ENCODE measurements around the gene PTPRN2. TPM values are rescaled to one million over a fixed set of nuclear protein-coding genes. Genes with fewer than 3 reads are reported as not detected.

The PTPRN2 gene
- total and polyA plus RNA-seq, 2 of the 8 experiments (the other 6 are each of a cell fraction or from before 2014, with no cell fraction given), result 2.6 to 4.5 TPM

GRCh38 chr7:157876469-157877285 is 710.9 kb downstream of the PTPRN2 start:
- H4K91ac ChIP-seq (replicated peaks; ENCODE audit: insufficient read length, low read length), result no peak overlapping the region
- no peak overlapping the region for H2BK15ac ChIP-seq (ENCODE audit: low read length)
- H3K27ac ChIP-seq (ENCODE audit: low read depth, low read length), result no peak overlapping the region
- H3K4me2 ChIP-seq (ENCODE audit: insufficient read depth in 1 of 2, low read depth in 2 of 2, low read length in 2 of 2), result no peak overlapping the region
- no peak overlapping the region for H3K4me3 ChIP-seq (ENCODE audit: extremely low read depth in 1 of 4, insufficient read depth in 2 of 4, low read depth in 3 of 4, low read length in 4 of 4)
- no peak overlapping the region for H4K8ac ChIP-seq (ENCODE audit: extremely low read depth, insufficient read depth, low read length)
- H3K14ac ChIP-seq (ENCODE audit: insufficient read length), result no peak overlapping the region
- H3K36me3 ChIP-seq (ENCODE audit: control insufficient read depth in 2 of 4, insufficient read depth in 4 of 4, low read length in 3 of 4), result no peaks in the 10 kb centered on the region
- no peaks in the 10 kb centered on the region; a peak in 1 of 7 replicates for H3K27me3 ChIP-seq (replicated peaks in 1 of 4; ENCODE audit: control insufficient read depth in 3 of 4, extremely low read depth in 1 of 4, insufficient read depth in 3 of 4, low read length in 3 of 4)
- peaks cover 4% of the 10 kb centered on the region for H3K79me1 ChIP-seq (ENCODE audit: low read depth, low read length)
- no peak overlapping the region for H3K9ac ChIP-seq (replicated peaks in 1 of 4; ENCODE audit: extremely low read depth in 1 of 4, low read depth in 3 of 4, low read length in 3 of 4)
- DNase-seq (ENCODE audit: low read depth in 1 of 2, low spot score in 2 of 2) (peak in 1 of 2 experiments; percentile 80), FAIRE-seq (no peak)
- H3K79me2 ChIP-seq (ENCODE audit: control insufficient read depth in 1 of 2, insufficient read depth in 2 of 2, low read length in 2 of 2), result no peaks in the 10 kb centered on the region
- H3K56ac ChIP-seq (replicated peaks; ENCODE audit: insufficient read length, low read depth, low read length), result no peak overlapping the region
- no peak overlapping the region for H3K23ac ChIP-seq (ENCODE audit: insufficient read length)
- no peak overlapping the region for H2AK5ac ChIP-seq (ENCODE audit: low read depth, low read length)
- H2BK20ac ChIP-seq (ENCODE audit: low read length), result no peak overlapping the region
- no peak overlapping the region for H2BK12ac ChIP-seq (ENCODE audit: low read depth, low read length)
- H4K5ac ChIP-seq (ENCODE audit: insufficient read length, low read depth, low read length), result no peak overlapping the region
- ChIA-PET POLR2A (ENCODE audit: partially characterized antibody) (no interaction called here), CTCF (ENCODE audit: partially characterized antibody) (interaction anchor here (0.6 to 2.4 kb wide), 18 partner anchors 9 to 531 kb away, joined by 3 to 9 read pairs (median 3); no protein-coding TSS in a partner anchor)
- H3K9me3 ChIP-seq (ENCODE audit: insufficient read depth in 2 of 2, low read depth in 1 of 2, low read length in 1 of 2), result peaks cover 3 to 4% of the 10 kb centered on the region in 2 experiments; a peak in 1 of 4 replicates
- no peak overlapping the region for H2BK5ac ChIP-seq (ENCODE audit: low read depth, low read length)
- peaks cover 0 to 2% (median 0%) of the 10 kb centered on the region in 4 experiments; a peak in 2 of 7 replicates for H3K4me1 ChIP-seq (replicated peaks in 1 of 4; ENCODE audit: control insufficient read depth in 3 of 4, insufficient read depth in 4 of 4, low read length in 3 of 4)
- no peak overlapping the region for H3K18ac ChIP-seq (ENCODE audit: extremely low read depth, low read length)
- no peak overlapping the region for H2AFZ ChIP-seq (ENCODE audit: low read length)
- H2BK120ac ChIP-seq (replicated peaks; ENCODE audit: low read depth, low read length), result no peak overlapping the region
- 0 out of 2 replicates have a peak, but pooled peaks cover under 1% of the 10 kb centered on the region for H3K23me2 ChIP-seq (ENCODE audit: low read depth, low read length)
- 83% methylated on average over 30 of the region's 36 CpGs; no CpG with 5 or more reads in 1 of the 2 experiments for WGBS, 2 experiments (ENCODE audit: extremely low coverage in 1 of 2, insufficient coverage in 1 of 2, insufficient read length in 1 of 2, insufficient replicate concordance in 2 of 2, low coverage in 1 of 2, low lambda C conversion rate in 2 of 2, missing lambda C conversion rate in 1 of 2)
- no peak overlapping the region for H3K4ac ChIP-seq (replicated peaks; ENCODE audit: insufficient read length, low read depth, low read length)
- peaks cover 0 to 4% of the 10 kb centered on the region in 2 experiments for H4K20me1 ChIP-seq (replicated peaks in 1 of 2; ENCODE audit: control insufficient read depth in 1 of 2, insufficient read depth in 2 of 2, low read length in 2 of 2)
- no peak for TF ChIP-seq CHD2 (IDR thresholded peaks at IDR 0.05; ENCODE audit: low read length)
- TF ChIP-seq SAP30 (IDR thresholded peaks at IDR 0.05; ENCODE audit: insufficient read depth, insufficient replicate concordance, low read length), result no peak
- no peak for TF ChIP-seq USF2 (IDR thresholded peaks at IDR 0.05; ENCODE audit: low read length)
- no peak for TF ChIP-seq RFX5 (IDR thresholded peaks at IDR 0.05; ENCODE audit: borderline replicate concordance, low read depth, low read length)
- no peak for TF ChIP-seq RXRA (IDR thresholded peaks at IDR 0.05; ENCODE audit: insufficient read depth, low read depth, low read length)
- TF ChIP-seq KDM5A (IDR thresholded peaks at IDR 0.05; ENCODE audit: low read length), result no peak
- TF ChIP-seq TAF7 (optimal IDR thresholded peaks at IDR 0.05; ENCODE audit: borderline replicate concordance, low read depth, low read length), result no peak
- TF ChIP-seq RAD21 (IDR thresholded peaks at IDR 0.05 in 1 of 2, conservative IDR thresholded peaks at IDR 0.05 in 1 of 2; ENCODE audit: low read depth in 2 of 2, low read length in 2 of 2), result peak; percentile 61 to 75
- TF ChIP-seq POLR2A (IDR thresholded peaks at IDR 0.05; ENCODE audit: control extremely low read depth in 1 of 2, low read depth in 2 of 2, low read length in 2 of 2), result no peak
- no peak for TF ChIP-seq TCF12 (IDR thresholded peaks at IDR 0.05; ENCODE audit: low read depth, low read length)

Measured in H1 (cell line).